ENCODE measurements around the gene CTRL.

DNA sequence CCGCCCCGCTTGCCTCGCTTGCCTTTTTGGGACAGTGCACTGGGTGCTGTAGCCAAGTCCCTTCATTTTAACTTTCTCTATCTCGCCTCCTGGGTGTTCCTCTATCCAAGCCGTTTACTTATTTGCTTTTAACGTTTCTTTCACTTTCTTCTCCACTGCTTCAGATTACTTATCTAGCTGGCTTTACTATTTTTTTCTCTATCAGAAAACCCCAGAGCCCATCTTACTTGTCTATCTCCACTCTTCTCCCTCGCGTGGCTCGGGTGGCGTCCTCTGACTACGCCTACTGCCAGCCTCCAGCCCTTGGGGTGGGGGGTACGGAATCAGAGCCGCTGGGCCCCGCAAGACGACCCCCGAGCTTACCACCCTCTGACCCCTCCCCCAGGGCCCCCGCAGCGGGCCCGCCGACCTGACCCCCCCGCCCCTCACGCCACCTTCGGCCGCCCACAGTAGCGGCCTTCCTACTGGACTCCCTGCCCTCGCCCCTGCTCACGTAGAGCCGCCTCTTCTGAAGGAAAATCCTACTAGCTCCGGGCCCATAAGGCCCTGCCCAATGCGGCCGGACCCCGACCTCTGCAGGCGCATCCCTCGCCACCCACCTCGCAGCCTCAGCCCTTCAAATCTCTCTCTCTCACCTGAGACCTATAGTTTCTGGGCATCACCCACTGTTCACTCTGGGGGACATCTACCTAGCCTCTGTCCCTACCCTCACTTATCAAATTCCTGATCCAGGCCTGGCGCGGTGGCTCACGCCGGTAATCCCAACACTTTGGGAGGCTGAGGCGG lies 37.8 kb upstream of the CTRL start:
- TF ChIP-seq, protein P1, sequence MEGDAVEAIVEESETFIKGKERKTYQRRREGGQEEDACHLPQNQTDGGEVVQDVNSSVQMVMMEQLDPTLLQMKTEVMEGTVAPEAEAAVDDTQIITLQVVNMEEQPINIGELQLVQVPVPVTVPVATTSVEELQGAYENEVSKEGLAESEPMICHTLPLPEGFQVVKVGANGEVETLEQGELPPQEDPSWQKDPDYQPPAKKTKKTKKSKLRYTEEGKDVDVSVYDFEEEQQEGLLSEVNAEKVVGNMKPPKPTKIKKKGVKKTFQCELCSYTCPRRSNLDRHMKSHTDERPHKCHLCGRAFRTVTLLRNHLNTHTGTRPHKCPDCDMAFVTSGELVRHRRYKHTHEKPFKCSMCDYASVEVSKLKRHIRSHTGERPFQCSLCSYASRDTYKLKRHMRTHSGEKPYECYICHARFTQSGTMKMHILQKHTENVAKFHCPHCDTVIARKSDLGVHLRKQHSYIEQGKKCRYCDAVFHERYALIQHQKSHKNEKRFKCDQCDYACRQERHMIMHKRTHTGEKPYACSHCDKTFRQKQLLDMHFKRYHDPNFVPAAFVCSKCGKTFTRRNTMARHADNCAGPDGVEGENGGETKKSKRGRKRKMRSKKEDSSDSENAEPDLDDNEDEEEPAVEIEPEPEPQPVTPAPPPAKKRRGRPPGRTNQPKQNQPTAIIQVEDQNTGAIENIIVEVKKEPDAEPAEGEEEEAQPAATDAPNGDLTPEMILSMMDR (IDR thresholded peaks at IDR 0.05), result no peak
- TF ChIP-seq POLR2A (IDR thresholded peaks at IDR 0.05), result no peak

Data from testis (tissue), 2 donors.